Measurements from ENCODE around the gene C3orf38.

DNA sequence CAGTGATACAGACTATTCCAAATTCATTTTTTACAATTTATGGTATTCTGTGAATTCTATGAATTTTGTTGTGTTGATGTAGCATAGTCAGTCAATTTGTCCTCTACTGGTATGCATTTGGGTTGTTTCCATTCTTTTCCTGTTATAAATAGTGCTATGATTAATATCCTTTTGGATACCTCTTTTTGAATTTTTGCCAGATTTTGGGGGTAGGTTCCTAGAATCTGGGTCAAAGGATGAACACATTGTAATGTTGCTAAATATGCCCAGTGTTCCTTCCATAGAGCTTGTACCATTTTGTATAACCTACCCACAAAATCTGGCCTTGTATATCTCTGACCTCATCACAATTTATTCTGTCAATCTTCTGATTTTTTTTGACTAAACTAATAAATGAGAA lies 44.4 kb upstream of the C3orf38 start:
- TF ChIP-seq, protein P1, sequence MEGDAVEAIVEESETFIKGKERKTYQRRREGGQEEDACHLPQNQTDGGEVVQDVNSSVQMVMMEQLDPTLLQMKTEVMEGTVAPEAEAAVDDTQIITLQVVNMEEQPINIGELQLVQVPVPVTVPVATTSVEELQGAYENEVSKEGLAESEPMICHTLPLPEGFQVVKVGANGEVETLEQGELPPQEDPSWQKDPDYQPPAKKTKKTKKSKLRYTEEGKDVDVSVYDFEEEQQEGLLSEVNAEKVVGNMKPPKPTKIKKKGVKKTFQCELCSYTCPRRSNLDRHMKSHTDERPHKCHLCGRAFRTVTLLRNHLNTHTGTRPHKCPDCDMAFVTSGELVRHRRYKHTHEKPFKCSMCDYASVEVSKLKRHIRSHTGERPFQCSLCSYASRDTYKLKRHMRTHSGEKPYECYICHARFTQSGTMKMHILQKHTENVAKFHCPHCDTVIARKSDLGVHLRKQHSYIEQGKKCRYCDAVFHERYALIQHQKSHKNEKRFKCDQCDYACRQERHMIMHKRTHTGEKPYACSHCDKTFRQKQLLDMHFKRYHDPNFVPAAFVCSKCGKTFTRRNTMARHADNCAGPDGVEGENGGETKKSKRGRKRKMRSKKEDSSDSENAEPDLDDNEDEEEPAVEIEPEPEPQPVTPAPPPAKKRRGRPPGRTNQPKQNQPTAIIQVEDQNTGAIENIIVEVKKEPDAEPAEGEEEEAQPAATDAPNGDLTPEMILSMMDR (IDR thresholded peaks at IDR 0.05 in 4 of 5, conservative IDR thresholded peaks at IDR 0.05 in 1 of 5), result no peak
- no peak for TF ChIP-seq POLR2A (IDR thresholded peaks at IDR 0.05)
